GM20000 (cell line): ENCODE results near the gene ALDH4A1.

Experiments
- DNase-seq: peaks from one replicate; pipeline ENCODE4 v3.0.0; 2012; ENCODE audit warnings: low spot score
- TF ChIP-seq, protein P1 (sequence below): IDR thresholded peaks from 2 replicates; pipeline ENCODE4 v1.5.1; 2012; ENCODE audit warnings: mild to moderate bottlenecking, control low read depth; ENCODE audit errors: extremely low read depth, missing control alignments

The ALDH4A1 gene

GRCh38 chr1:18866314-18866713 is 36.0 kb downstream of the ALDH4A1 start:
- TF ChIP-seq, protein P1, sequence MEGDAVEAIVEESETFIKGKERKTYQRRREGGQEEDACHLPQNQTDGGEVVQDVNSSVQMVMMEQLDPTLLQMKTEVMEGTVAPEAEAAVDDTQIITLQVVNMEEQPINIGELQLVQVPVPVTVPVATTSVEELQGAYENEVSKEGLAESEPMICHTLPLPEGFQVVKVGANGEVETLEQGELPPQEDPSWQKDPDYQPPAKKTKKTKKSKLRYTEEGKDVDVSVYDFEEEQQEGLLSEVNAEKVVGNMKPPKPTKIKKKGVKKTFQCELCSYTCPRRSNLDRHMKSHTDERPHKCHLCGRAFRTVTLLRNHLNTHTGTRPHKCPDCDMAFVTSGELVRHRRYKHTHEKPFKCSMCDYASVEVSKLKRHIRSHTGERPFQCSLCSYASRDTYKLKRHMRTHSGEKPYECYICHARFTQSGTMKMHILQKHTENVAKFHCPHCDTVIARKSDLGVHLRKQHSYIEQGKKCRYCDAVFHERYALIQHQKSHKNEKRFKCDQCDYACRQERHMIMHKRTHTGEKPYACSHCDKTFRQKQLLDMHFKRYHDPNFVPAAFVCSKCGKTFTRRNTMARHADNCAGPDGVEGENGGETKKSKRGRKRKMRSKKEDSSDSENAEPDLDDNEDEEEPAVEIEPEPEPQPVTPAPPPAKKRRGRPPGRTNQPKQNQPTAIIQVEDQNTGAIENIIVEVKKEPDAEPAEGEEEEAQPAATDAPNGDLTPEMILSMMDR, result no peak

GRCh38 chr1:18865176-18865575 is 37.2 kb downstream of the ALDH4A1 start:
- TF ChIP-seq, protein P1, result no peak
- DNase-seq, result no peak

More at GRCh38 chr1:18866314-18866713, 36.0 kb downstream of the ALDH4A1 start:
- no peak for DNase-seq

- TF ChIP-seq, protein P1, result no peak
- DNase-seq, result no peak
These were observed 40.8 kb downstream of the ALDH4A1 start for GRCh38 chr1:18861590-18861989.

DNA sequence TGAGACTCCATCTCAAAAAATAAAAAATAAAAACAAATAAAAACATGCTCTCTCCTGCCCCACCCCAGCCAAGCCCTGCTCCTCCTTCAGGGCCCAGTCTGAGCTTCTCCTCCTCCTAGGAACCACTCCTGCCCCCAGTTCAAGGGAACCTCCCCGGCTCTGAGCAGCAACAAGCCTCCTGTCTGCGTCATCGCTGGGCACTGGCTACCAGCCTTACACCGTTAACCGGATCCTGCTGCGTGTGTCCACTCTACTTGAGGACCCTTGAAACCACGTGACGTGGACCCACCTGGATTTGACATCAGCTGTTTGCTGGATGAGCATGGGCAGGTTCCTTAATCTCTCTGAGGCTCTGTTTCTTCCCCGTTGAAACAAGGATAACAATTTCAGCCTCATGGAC is 41.3 kb downstream of the ALDH4A1 start:
- TF ChIP-seq, protein P1, result no peak
- no peak for DNase-seq

GRCh38 chr1:18859560-18859959 is 42.8 kb downstream of the ALDH4A1 start, which contains the start of gene TAS1R2:
Gene TAS1R2, minus strand, starts transcription at chr1:18859660. Its CDS starts 0 bp downstream, at chr1:18859660.
- TF ChIP-seq, protein P1, result no peak
- no peak for DNase-seq

GRCh38 chr1:18858070-18858688 is 44.2 kb downstream of the ALDH4A1 start:
- DNase-seq, result no peak
- TF ChIP-seq, protein P1, result no peak

DNA sequence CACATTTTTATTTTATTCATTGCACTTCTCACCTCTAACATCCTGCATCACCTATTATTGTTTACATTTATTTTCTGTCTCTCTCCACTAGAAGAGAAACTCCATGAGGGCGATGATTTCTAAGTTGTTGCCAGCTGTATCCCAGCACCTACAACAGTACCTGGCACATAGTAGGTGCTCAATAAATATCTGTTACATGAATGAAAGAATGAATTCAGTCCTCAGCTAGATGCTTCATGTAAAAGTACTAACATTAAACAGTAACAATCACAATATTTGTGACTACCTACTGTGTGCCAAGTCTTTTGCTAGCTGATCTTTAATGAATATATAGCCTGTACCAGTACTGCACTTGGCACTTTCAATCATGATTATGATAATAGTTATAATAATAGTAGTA is 45.9 kb downstream of the ALDH4A1 start:
- TF ChIP-seq, protein P1, result no peak
- no peak for DNase-seq
